ENCODE results near the gene CYFIP1. TPM values are rescaled to one million over a fixed set of nuclear protein-coding genes. Genes with fewer than 3 reads are reported as not detected.

The CYFIP1 gene
- total RNA-seq, 1 experiment from 2014 or later = 80.3 TPM

GRCh38 chr15:23022156-23022555 is 42.0 kb upstream of the CYFIP1 start:
- Histone ChIP-seq H3K4me1 (ENCODE audit: insufficient read depth, low read length) (no peaks in the 10 kb centered on the region), H3K27me3 (ENCODE audit: low read length) (no peaks in the 10 kb centered on the region), H3K36me3 (ENCODE audit: low read depth, low read length) (peaks cover 65% of the 10 kb centered on the region), H3K9me2 (replicated peaks; ENCODE audit: low read length) (no peaks in the 10 kb centered on the region), H3K9ac (ENCODE audit: low read length) (no peak overlapping the region), H3F3A (ENCODE audit: low read length, unreplicated experiment) (no peaks in the 10 kb centered on the region), H3K27ac (ENCODE audit: low read length) (no peak overlapping the region), H3K9me3 (ENCODE audit: low read length) (no peaks in the 10 kb centered on the region), H3K79me2 (ENCODE audit: low read length) (no peaks in the 10 kb centered on the region), H2AFZ (ENCODE audit: low read length) (no peak overlapping the region), H3K4me2 (ENCODE audit: low read length) (no peak overlapping the region), H3K4me3 (ENCODE audit: low read length) (no peak overlapping the region), H4K20me1 (ENCODE audit: low read length) (no peaks in the 10 kb centered on the region)
- CTCF ChIA-PET = no interaction called here
- ATAC-seq = no peak
- no peak for TF ChIP-seq EZH2 (IDR thresholded peaks at IDR 0.05; ENCODE audit: low read length, unreplicated experiment)
- TF ChIP-seq CTCF (conservative IDR thresholded peaks at IDR 0.05; ENCODE audit: low read depth, low read length) = no peak
- TF ChIP-seq EZH2phosphoT487 (IDR thresholded peaks at IDR 0.05; ENCODE audit: borderline replicate concordance, low read length) = no peak
- no TSS peak for BruUV-seq (replicated peaks)
- POLR2A ChIA-PET (ENCODE audit: unreplicated experiment) = no interaction called here
- no peak for DNase-seq
- intact Hi-C loops (cut with micrococcal nuclease) = no loop called here

GRCh38 chr15:23014394-23015000 is 34.3 kb upstream of the CYFIP1 start:
- intact Hi-C loops (cut with micrococcal nuclease) = no loop called here

More at GRCh38 chr15:23014394-23015000, 34.3 kb upstream of the CYFIP1 start:
- no peak overlapping the region for H3K9ac ChIP-seq (ENCODE audit: low read length)
- H3K4me3 ChIP-seq (ENCODE audit: low read length) = no peak overlapping the region
- H2AFZ ChIP-seq (ENCODE audit: low read length) = no peak overlapping the region
- no peak for DNase-seq
- H3K4me2 ChIP-seq (ENCODE audit: low read length) = no peak overlapping the region
- H3F3A ChIP-seq (ENCODE audit: low read length, unreplicated experiment) = no peaks in the 10 kb centered on the region
- peaks cover 63% of the 10 kb centered on the region for H3K36me3 ChIP-seq (ENCODE audit: low read depth, low read length)
- no peaks in the 10 kb centered on the region for H3K79me2 ChIP-seq (ENCODE audit: low read length)
- H4K20me1 ChIP-seq (ENCODE audit: low read length) = no peaks in the 10 kb centered on the region
- no peak overlapping the region for H3K27ac ChIP-seq (ENCODE audit: low read length)
- no peak for TF ChIP-seq EZH2phosphoT487 (IDR thresholded peaks at IDR 0.05; ENCODE audit: borderline replicate concordance, low read length)
- TF ChIP-seq CTCF (conservative IDR thresholded peaks at IDR 0.05; ENCODE audit: low read depth, low read length) = no peak
- TF ChIP-seq EZH2 (IDR thresholded peaks at IDR 0.05; ENCODE audit: low read length, unreplicated experiment) = no peak
- no TSS peak for BruUV-seq (replicated peaks)
- H3K9me2 ChIP-seq (replicated peaks; ENCODE audit: low read length) = no peaks in the 10 kb centered on the region
- ATAC-seq = no peak
- ChIA-PET POLR2A (ENCODE audit: unreplicated experiment) (no interaction called here), CTCF (no interaction called here)
- H3K27me3 ChIP-seq (ENCODE audit: low read length) = no peaks in the 10 kb centered on the region
- no peaks in the 10 kb centered on the region for H3K9me3 ChIP-seq (ENCODE audit: low read length)
- no peaks in the 10 kb centered on the region for H3K4me1 ChIP-seq (ENCODE audit: insufficient read depth, low read length)

Measured in PC-3 (cell line).